OCI-LY3 (cell line): ENCODE measurements around the gene ADORA2A.

Source experiments
- EZH2phosphoT487 ChIP-seq: fragments of 200-600 bp; shearing (Covaris generic); IDR thresholded peaks from 2 replicates; pipeline ENCODE4 v1.6.1; 2018; ENCODE audit warnings: antibody characterized with exemption, mixed run types, low read depth
- TF ChIP-seq, protein P1 (sequence below): fragments of 200-600, 300-600 bp; sonication (generic); IDR thresholded peaks from 2 replicates; pipeline ENCODE4 v1.5.1; 2014; ENCODE audit warnings: antibody characterized with exemption, low read length, low read depth

DNA sequence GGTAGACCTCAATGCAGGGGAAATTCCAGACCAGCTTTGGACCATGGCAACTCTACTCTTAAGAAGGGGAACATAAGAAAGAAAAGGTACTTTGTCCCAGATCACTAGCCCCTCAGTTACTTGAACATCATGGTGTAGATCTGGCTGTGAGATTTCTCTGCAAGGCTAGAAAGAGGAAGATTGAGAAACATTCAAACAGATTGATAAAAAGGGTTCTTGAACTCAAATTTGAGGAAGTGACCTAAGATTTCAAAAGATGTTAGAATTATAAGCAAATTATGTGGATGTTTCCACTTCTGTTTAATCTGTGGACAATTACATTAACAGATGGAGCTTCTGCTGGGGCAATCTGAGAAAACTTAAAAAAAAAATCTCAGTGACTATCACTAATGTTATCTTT is 45.9 kb downstream of the ADORA2A start:
- TF ChIP-seq, protein P1, sequence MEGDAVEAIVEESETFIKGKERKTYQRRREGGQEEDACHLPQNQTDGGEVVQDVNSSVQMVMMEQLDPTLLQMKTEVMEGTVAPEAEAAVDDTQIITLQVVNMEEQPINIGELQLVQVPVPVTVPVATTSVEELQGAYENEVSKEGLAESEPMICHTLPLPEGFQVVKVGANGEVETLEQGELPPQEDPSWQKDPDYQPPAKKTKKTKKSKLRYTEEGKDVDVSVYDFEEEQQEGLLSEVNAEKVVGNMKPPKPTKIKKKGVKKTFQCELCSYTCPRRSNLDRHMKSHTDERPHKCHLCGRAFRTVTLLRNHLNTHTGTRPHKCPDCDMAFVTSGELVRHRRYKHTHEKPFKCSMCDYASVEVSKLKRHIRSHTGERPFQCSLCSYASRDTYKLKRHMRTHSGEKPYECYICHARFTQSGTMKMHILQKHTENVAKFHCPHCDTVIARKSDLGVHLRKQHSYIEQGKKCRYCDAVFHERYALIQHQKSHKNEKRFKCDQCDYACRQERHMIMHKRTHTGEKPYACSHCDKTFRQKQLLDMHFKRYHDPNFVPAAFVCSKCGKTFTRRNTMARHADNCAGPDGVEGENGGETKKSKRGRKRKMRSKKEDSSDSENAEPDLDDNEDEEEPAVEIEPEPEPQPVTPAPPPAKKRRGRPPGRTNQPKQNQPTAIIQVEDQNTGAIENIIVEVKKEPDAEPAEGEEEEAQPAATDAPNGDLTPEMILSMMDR, result no peak
- no peak for TF ChIP-seq EZH2phosphoT487
